Stimulated activated CD4-positive, alpha-beta T cell treated with anti-CD3 and anti-CD28 coated beads, TNF-alpha, amount 100 ng/mL, for 1 hour (primary cell): ENCODE results near the gene SETD2.
"Not testable (repeated sequence)": the region's sequence is repeated elsewhere in the genome, so short reads cannot be mapped to it uniquely, and the experiment has no call there.

Experiments
- DNase-seq, 3 donors: peaks; one replicate each; pipeline ENCODE4 v3.0.0-alpha.2; 2020; ENCODE audit warnings: low read depth in 3 of 3, low spot score in 1 of 3

SETD2 gene, protein sequence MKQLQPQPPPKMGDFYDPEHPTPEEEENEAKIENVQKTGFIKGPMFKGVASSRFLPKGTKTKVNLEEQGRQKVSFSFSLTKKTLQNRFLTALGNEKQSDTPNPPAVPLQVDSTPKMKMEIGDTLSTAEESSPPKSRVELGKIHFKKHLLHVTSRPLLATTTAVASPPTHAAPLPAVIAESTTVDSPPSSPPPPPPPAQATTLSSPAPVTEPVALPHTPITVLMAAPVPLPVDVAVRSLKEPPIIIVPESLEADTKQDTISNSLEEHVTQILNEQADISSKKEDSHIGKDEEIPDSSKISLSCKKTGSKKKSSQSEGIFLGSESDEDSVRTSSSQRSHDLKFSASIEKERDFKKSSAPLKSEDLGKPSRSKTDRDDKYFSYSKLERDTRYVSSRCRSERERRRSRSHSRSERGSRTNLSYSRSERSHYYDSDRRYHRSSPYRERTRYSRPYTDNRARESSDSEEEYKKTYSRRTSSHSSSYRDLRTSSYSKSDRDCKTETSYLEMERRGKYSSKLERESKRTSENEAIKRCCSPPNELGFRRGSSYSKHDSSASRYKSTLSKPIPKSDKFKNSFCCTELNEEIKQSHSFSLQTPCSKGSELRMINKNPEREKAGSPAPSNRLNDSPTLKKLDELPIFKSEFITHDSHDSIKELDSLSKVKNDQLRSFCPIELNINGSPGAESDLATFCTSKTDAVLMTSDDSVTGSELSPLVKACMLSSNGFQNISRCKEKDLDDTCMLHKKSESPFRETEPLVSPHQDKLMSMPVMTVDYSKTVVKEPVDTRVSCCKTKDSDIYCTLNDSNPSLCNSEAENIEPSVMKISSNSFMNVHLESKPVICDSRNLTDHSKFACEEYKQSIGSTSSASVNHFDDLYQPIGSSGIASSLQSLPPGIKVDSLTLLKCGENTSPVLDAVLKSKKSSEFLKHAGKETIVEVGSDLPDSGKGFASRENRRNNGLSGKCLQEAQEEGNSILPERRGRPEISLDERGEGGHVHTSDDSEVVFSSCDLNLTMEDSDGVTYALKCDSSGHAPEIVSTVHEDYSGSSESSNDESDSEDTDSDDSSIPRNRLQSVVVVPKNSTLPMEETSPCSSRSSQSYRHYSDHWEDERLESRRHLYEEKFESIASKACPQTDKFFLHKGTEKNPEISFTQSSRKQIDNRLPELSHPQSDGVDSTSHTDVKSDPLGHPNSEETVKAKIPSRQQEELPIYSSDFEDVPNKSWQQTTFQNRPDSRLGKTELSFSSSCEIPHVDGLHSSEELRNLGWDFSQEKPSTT (N-terminal part only)

GRCh38 chr3:47164007-47164881, at the start of gene SETD2:
TSS of gene SETD2 (minus strand) at chr3:47164113. CDS start at chr3:47163924, 189 bp downstream.
- DNase-seq: peak; percentile 45 to 66 (median 63)

- DNase-seq: no peak
Observed at GRCh38 chr3:47210863-47211405, 47.0 kb upstream of the SETD2 start.

DNA sequence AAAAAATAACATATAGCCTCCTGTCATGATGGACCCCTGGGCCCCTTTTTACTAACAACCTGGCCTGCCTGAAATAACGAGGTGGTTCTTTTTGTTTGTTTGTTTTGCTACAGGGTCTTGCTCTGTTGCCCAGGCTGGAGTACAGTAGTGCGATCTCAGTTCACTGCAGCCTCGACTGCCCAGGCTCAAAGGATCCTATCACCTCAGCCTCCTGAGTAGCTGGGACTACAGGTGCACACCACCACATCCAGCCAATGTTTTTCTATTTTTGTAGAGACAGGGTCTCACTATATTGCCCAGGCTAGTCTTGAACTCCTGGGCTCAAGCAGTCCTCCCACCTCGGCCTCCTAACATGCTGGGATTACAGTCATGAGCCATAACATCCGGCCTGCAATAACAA, 42.1 kb upstream of the SETD2 start:
- DNase-seq: not testable (repeated sequence)

- DNase-seq: no peak
Observed at GRCh38 chr3:47204875-47205274, 41.0 kb upstream of the SETD2 start.

DNA sequence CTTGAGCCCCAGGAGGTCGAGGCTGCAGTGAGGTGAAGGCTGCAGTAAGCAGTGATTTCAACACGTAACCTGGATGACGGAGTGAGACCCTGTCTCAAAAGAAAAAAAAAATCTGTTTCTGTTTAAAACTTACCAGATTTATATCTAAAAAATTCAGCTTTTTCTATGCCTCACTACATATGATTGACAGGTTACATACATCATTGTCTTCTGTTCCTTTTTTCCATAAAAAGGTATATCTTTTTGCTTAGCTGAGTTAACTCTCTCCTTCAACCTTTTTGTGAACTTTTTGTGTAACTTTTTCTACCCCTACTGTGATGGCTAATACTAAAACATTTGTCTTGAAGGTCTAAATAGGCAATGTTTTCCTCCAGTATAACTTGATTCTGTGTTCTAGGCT, 38.6 kb upstream of the SETD2 start:
- DNase-seq: no peak

DNA sequence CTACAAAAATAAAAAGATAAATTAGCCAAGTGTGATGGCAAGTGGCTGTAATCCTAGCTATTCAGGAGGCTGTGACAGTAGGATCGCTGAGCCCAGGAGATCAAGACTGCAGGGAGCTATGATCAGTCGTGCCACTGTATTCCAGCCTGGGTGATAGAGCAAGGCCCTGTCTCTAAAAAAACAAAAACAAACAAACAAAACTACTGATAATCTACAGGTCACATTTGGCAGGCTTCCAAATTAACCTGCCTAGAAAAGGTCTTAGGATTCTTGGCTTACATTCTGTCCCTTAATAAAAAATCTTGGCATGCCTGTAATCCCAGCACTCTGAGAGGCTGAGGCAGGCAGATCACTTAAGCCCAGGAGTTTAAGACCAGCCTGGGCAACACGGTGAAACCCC, 33.4 kb upstream of the SETD2 start:
- DNase-seq: no peak

GRCh38 chr3:47194994-47195393, 31.1 kb upstream of the SETD2 start:
- no peak for DNase-seq

DNA sequence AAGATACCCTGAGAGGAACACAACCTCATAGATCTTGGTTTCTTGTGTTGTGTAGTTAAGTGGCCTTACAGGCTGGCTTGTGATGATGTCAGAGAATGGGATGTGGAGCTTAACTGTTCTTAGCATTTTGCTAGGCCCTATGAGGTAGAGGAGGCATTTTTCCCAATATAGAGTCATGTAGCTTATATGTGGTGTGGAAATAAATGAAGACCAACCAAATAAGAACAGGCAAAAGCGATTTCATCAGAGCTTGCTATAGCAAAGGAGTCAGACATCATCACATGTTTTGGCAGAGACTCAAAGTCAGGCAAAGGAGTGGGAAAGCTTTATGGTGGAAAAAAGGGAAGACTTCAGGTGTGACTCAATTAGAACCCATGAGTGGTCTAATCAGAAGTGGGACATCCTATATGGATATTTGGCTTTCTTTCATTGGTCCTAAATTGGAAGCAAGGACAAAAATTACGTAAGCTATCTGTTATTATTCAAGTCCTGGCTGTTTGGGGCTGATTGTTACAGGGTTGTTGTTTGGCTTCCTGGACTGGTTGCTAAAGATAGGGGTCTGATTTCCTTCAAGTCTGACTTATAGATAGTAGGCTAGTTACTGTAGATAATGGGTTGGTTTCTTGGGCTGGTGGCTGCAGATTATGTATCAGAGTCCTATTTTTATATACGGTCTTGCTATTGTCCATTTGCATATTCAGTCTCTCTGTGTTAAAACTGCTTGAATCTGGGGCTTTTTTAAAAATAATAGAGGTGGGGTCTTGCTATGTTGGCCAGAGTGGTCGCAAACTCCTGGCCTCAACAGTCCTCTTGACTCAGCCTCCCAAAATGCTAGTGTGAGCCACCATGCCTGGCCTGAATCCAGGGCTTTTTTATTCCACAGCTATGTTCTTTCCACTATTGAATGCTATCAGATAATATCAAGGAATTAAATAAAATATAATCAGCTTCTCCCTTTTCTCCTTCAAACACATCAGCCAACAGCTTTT, 30.3 kb upstream of the SETD2 start:
- no peak for DNase-seq

DNA sequence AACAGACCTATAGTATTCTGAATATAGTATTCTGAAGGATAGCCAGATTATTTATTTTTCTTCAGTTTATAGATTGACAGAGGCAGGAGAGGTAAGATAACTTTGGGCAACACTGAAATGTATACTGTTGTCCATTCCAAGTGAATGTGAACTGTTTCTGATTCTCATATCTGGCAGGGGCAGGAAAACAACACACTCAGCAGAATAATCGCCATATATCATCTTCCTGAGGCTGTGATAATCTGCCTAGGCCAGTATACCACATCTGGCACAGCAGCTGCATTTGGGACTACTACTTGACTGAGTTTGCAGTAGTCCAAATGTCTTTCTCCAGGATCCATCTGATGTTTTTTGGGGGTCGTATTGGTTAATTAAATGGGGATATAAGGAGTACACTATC, 22.4 kb upstream of the SETD2 start:
- no peak for DNase-seq

- not testable (repeated sequence) for DNase-seq
Observed at GRCh38 chr3:47181685-47182084, 17.8 kb upstream of the SETD2 start.

DNA sequence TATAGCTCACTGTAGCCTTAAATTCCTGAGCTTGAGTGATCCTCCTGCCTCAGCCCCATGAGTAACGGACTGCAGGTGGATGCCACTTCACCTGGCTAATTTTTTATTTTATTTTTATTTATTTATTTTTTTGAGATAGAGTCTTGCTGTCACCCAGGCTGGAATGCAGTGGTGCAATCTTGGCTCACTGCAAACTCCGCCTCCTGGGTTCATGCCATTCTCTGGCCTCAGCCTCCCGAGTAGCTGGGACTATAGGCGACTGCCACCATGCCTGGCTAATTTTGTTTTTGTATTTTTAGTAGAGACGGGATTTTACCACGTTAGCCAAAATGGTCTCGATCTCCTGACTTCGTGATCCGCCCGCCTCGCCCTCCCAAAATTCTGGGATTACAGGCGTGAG, 16.1 kb upstream of the SETD2 start:
- not testable (repeated sequence) for DNase-seq

DNA sequence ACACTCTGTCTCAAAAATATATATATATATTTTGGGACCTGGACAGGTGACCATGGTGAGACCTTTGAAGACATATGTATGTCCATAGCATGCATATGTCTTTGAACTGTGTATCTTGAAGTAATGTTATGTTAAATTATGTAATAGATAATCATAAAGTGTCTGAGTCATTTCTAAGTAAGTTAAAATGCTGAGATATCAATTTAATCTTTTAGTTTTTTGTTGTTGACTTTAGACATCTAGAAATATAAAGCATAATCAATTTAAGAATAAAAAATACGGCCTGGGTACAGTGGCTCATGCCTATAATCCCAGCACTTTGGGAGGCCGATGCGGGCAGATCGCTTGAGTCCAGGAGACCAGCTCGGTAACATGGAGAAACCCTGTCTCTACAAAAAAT, 12.7 kb upstream of the SETD2 start:
- no peak for DNase-seq

- peak; percentile 9 to 47 (median 12) for DNase-seq
Observed at GRCh38 chr3:47163169-47164006, 525 bp downstream of the SETD2 start.

- no peak for DNase-seq
Observed at GRCh38 chr3:47162697-47163168, 1.2 kb downstream of the SETD2 start.

DNA sequence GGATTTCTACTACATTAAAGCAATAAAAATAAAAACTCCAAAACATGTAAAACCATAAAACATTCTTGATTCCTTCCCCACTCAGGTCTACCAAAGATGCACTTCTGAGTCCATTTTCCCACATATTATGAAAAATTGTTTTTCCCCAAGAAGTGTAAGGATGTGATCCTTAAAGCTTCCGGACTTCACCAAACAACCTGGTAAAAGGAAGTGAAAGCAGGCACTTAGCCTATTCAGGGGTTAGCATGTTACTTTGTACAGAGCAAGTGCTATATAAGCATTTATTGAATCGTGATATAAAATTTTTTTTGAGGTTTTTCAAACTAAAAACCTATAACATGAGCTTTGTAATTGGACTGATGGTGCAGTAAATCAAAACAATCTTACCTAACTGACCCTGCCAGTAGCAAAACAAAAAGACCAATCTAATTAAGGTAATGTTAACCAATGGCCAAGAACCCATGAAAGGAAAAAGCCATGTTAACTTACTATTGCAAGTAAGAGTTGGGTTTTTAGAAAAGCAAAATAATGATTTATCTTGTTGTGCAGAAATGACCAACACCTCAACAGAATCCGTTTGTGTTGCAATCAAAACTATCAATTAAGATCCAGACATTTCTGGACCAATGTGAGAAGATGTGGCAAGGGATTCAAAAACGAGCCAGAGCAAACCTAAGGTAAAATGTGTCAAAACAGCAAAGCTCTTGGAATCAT, 1.8 kb downstream of the SETD2 start:
- DNase-seq: no peak

GRCh38 chr3:47159820-47160219, 4.1 kb downstream of the SETD2 start:
- no peak for DNase-seq

DNA sequence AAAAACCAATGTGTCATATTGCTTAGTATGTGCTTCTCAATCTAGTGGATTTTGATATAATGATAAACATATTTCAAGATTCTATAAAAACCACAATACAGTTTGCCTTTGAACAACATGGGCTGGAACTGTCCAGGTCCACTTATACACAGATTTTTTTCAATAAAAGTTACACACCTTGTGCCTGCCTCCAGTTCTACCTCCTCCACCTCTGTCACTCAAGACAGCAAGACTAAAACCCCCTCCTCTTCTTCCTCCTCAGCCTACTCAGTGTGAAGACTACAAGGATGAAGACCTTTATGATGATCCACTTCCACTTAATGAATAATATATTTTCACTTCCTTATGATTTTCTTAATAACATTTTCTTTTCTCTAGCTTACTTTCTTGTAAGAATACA, 5.7 kb downstream of the SETD2 start:
- no peak for DNase-seq
